Fibroblast of skin of right quadriceps (primary cell): ENCODE measurements around the gene FCGR1A.
"Not testable (repeated sequence)": the region's sequence is repeated elsewhere in the genome, so short reads cannot be mapped to it uniquely, and the experiment has no call there.

Experiments used
- DNase-seq: peaks from one replicate; pipeline ENCODE4 v3.0.0-alpha.2; 2013

Gene FCGR1A

GRCh38 chr1:149778313-149778712 is 4.2 kb upstream of the FCGR1A start:
- not testable (repeated sequence) for DNase-seq

GRCh38 chr1:149781413-149781984 is 995 bp upstream of the FCGR1A start:
- not testable (repeated sequence) for DNase-seq

GRCh38 chr1:149783289-149783688 is 795 bp downstream of the FCGR1A start:
- not testable (repeated sequence) for DNase-seq

GRCh38 chr1:149783868-149784267 is 1.4 kb downstream of the FCGR1A start:
- not testable (repeated sequence) for DNase-seq

GRCh38 chr1:149787688-149788451 is 5.4 kb downstream of the FCGR1A start:
- not testable (repeated sequence) for DNase-seq

- peak; percentile 23 for DNase-seq
These were observed 10.0 kb downstream of the FCGR1A start for GRCh38 chr1:149792502-149792901.

GRCh38 chr1:149792912-149793515 is 10.5 kb downstream of the FCGR1A start:
- DNase-seq = peak; percentile 56

- DNase-seq = not testable (repeated sequence)
These were observed 11.4 kb downstream of the FCGR1A start for GRCh38 chr1:149793885-149794284.

GRCh38 chr1:149801628-149802027 is 19.1 kb downstream of the FCGR1A start:
- not testable (repeated sequence) for DNase-seq

- DNase-seq = not testable (repeated sequence)
These were observed 22.1 kb downstream of the FCGR1A start for GRCh38 chr1:149804417-149805080.

- not testable (repeated sequence) for DNase-seq
These were observed 28.4 kb downstream of the FCGR1A start for GRCh38 chr1:149810697-149811405.

GRCh38 chr1:149811514-149811889 is 29.0 kb downstream of the FCGR1A start:
- peak; percentile 1 for DNase-seq

GRCh38 chr1:149811890-149812829 is 29.7 kb downstream of the FCGR1A start:
- DNase-seq = peak; percentile 96

GRCh38 chr1:149812893-149813801 is 30.7 kb downstream of the FCGR1A start:
- DNase-seq = peak; percentile 82

- not testable (repeated sequence) for DNase-seq
These were observed 37.9 kb downstream of the FCGR1A start for GRCh38 chr1:149820387-149820786.

- not testable (repeated sequence) for DNase-seq
These were observed 44.1 kb downstream of the FCGR1A start for GRCh38 chr1:149826555-149826954.

GRCh38 chr1:149831764-149832315 is 49.3 kb downstream of the FCGR1A start:
- not testable (repeated sequence) for DNase-seq

- not testable (repeated sequence) for DNase-seq
These were observed 50.0 kb downstream of the FCGR1A start for GRCh38 chr1:149832316-149833126.

- DNase-seq = not testable (repeated sequence)
These were observed 50.6 kb downstream of the FCGR1A start for GRCh38 chr1:149833144-149833543.
